LHCN-M2 (cell line): Measurements from ENCODE around the gene FXYD5. TPM values are rescaled to one million over a fixed set of nuclear protein-coding genes. Genes with fewer than 3 reads are reported as not detected.
A peak's percentile ranks its signal among the peaks of the same experiment; 100 is the strongest.
"Not testable (repeated sequence)": the region's sequence is repeated elsewhere in the genome, so short reads cannot be mapped to it uniquely, and the experiment has no call there.

ENCODE experiments used
- DNase-seq: peaks from one replicate; pipeline ENCODE4 v3.0.0-alpha.2; 2012; ENCODE audit warnings: low read depth
- total RNA-seq: library from RNA; depleted of rRNA; stranded (reverse); fragments of >200 nt; gene quantifications from 2 replicates; pipeline ENCODE4 v1.2.3, GENCODE V29; 2014

Gene FXYD5
- total RNA-seq, 1 experiment from 2014 or later: 82.0 TPM

- DNase-seq: no peak
Measured at GRCh38 chr19:35136977-35137702, 17.4 kb upstream of the FXYD5 start.

GRCh38 chr19:35138305-35138892 is 16.1 kb upstream of the FXYD5 start, which contains the start of gene FXYD1:
Gene FXYD1, plus strand, starts transcription at chr19:35138824. Its CDS starts 1,256 bp downstream, at chr19:35140080.
- DNase-seq: no peak

GRCh38 chr19:35140207-35140961 is 14.2 kb upstream of the FXYD5 start:
- DNase-seq: no peak

GRCh38 chr19:35140962-35141836 is 13.3 kb upstream of the FXYD5 start:
- peak; percentile 59 for DNase-seq

- no peak for DNase-seq
Measured at GRCh38 chr19:35141837-35142605, 12.5 kb upstream of the FXYD5 start.

- no peak for DNase-seq
Measured at GRCh38 chr19:35142606-35143230, 11.8 kb upstream of the FXYD5 start.

- no peak for DNase-seq
Measured at GRCh38 chr19:35143231-35143715, 11.3 kb upstream of the FXYD5 start, which contains the start of gene FXYD7. Gene FXYD7, plus strand, starts transcription at chr19:35143255. Its CDS starts 79 bp downstream, at chr19:35143334.

GRCh38 chr19:35143818-35144217 is 10.7 kb upstream of the FXYD5 start:
- no peak for DNase-seq

GRCh38 chr19:35144259-35144599 is 10.3 kb upstream of the FXYD5 start:
- DNase-seq: no peak

- DNase-seq: no peak
Measured at GRCh38 chr19:35144600-35145436, 9.7 kb upstream of the FXYD5 start.

GRCh38 chr19:35146746-35147459 is 7.6 kb upstream of the FXYD5 start:
- no peak for DNase-seq

GRCh38 chr19:35149463-35149862 is 5.1 kb upstream of the FXYD5 start:
- peak; percentile 39 for DNase-seq

GRCh38 chr19:35150445-35150844 is 4.1 kb upstream of the FXYD5 start:
- no peak for DNase-seq

GRCh38 chr19:35151273-35152065 is 3.1 kb upstream of the FXYD5 start:
- DNase-seq: no peak

GRCh38 chr19:35153129-35153522 is 1.4 kb upstream of the FXYD5 start:
- DNase-seq: not testable (repeated sequence)

- no peak for DNase-seq
Measured at GRCh38 chr19:35153701-35154524, 622 bp upstream of the FXYD5 start.

GRCh38 chr19:35155441-35155840 is 906 bp downstream of the FXYD5 start:
- DNase-seq: no peak
